Parathyroid adenoma (tissue), 2 donors: ENCODE measurements around the gene PITPNM1.

ENCODE experiments used
- H2AFZ ChIP-seq: fragments of 300-600 bp; sonication (generic); one replicate; pipeline ENCODE4 v1.7.0; 2017; ENCODE audit warnings: antibody characterized with exemption, mild to moderate bottlenecking
- H3K27ac ChIP-seq: fragments of 300-600 bp; sonication (generic); one replicate; pipeline ENCODE4 v1.7.0; 2017
- H3K27me3 ChIP-seq: fragments of 300-600 bp; sonication (generic); one replicate; pipeline ENCODE4 v1.7.0; 2017; ENCODE audit warnings: low read length; ENCODE audit not compliant: control insufficient read depth, insufficient read depth
- H3K36me3 ChIP-seq: fragments of 300-600 bp; sonication (generic); one replicate; pipeline ENCODE4 v1.7.0; 2017; ENCODE audit warnings: low read length; ENCODE audit not compliant: control insufficient read depth, insufficient read depth
- H3K4me1 ChIP-seq: fragments of 300-600 bp; sonication (generic); one replicate; pipeline ENCODE4 v1.7.0; 2017; ENCODE audit warnings: control low read depth
- H3K4me2 ChIP-seq: fragments of 300-600 bp; sonication (generic); one replicate; pipeline ENCODE4 v1.7.0; 2017; ENCODE audit warnings: low read length
- H3K4me3 ChIP-seq: fragments of 300-600 bp; sonication (generic); one replicate; pipeline ENCODE4 v1.7.0; 2017; ENCODE audit warnings: low read depth, low read length
- H3K79me2 ChIP-seq: fragments of 300-600 bp; sonication (generic); one replicate; pipeline ENCODE4 v1.7.0; 2017; ENCODE audit warnings: control low read depth
- H3K9ac ChIP-seq: fragments of 300-600 bp; sonication (generic); one replicate; pipeline ENCODE4 v1.7.0; 2017; ENCODE audit warnings: mild to moderate bottlenecking
- H3K9me3 ChIP-seq: fragments of 300-600 bp; sonication (generic); one replicate; pipeline ENCODE4 v1.7.0; 2017; ENCODE audit warnings: low read length; ENCODE audit not compliant: control insufficient read depth
- CTCF ChIP-seq: fragments of 300-600 bp; sonication (generic); IDR thresholded peaks from one replicate; pipeline ENCODE4 v1.7.0; 2017; ENCODE audit warnings: antibody characterized with exemption, mild to moderate bottlenecking
- donor health status: primary hyperparathyroidism.

The PITPNM1 gene

GRCh38 chr11:67532889-67533288 is 27.7 kb upstream of the PITPNM1 start:
- Histone ChIP-seq H3K4me2 (no peak overlapping the region), H3K4me3 (no peak overlapping the region), H3K36me3 (no peaks in the 10 kb centered on the region), H3K9ac (no peak overlapping the region), H3K79me2 (no peaks in the 10 kb centered on the region), H3K27ac (no peak overlapping the region), H3K9me3 (no peaks in the 10 kb centered on the region), H3K27me3 (no peaks in the 10 kb centered on the region), H3K4me1 (no peaks in the 10 kb centered on the region), H2AFZ (no peak overlapping the region)
- no peak for TF ChIP-seq CTCF

GRCh38 chr11:67530282-67530592 is 25.1 kb upstream of the PITPNM1 start:
- Histone ChIP-seq H3K27ac (no peak overlapping the region), H3K27me3 (no peaks in the 10 kb centered on the region), H3K9me3 (no peaks in the 10 kb centered on the region), H3K4me3 (no peak overlapping the region), H2AFZ (no peak overlapping the region), H3K4me1 (no peaks in the 10 kb centered on the region), H3K79me2 (no peaks in the 10 kb centered on the region), H3K36me3 (no peaks in the 10 kb centered on the region), H3K9ac (no peak overlapping the region), H3K4me2 (no peak overlapping the region)
- no peak for TF ChIP-seq CTCF

- H3K9me3 ChIP-seq: no peaks in the 10 kb centered on the region
- no peak for TF ChIP-seq CTCF
- H3K27ac ChIP-seq: no peak overlapping the region
- H3K9ac ChIP-seq: no peak overlapping the region
- H2AFZ ChIP-seq: no peak overlapping the region
- no peaks in the 10 kb centered on the region for H3K79me2 ChIP-seq
- no peaks in the 10 kb centered on the region for H3K27me3 ChIP-seq
- no peak overlapping the region for H3K4me3 ChIP-seq
- no peak overlapping the region for H3K4me2 ChIP-seq
- H3K36me3 ChIP-seq: no peaks in the 10 kb centered on the region
- H3K4me1 ChIP-seq: no peaks in the 10 kb centered on the region
Measured at GRCh38 chr11:67528376-67528775, 23.2 kb upstream of the PITPNM1 start.

- Histone ChIP-seq H3K27ac (no peak overlapping the region), H3K9ac (no peak overlapping the region), H3K4me2 (no peak overlapping the region), H3K4me1 (no peaks in the 10 kb centered on the region), H3K36me3 (no peaks in the 10 kb centered on the region), H3K4me3 (no peak overlapping the region), H3K27me3 (no peaks in the 10 kb centered on the region), H3K9me3 (no peaks in the 10 kb centered on the region), H3K79me2 (no peaks in the 10 kb centered on the region), H2AFZ (no peak overlapping the region)
- no peak for TF ChIP-seq CTCF
Measured at GRCh38 chr11:67525275-67525976, 20.3 kb upstream of the PITPNM1 start.

- H3K9ac ChIP-seq: no peak overlapping the region
- no peak overlapping the region for H3K4me2 ChIP-seq
- TF ChIP-seq CTCF: no peak
- no peaks in the 10 kb centered on the region for H3K79me2 ChIP-seq
- no peak overlapping the region for H3K27ac ChIP-seq
- H3K9me3 ChIP-seq: no peaks in the 10 kb centered on the region
- H3K4me3 ChIP-seq: no peak overlapping the region
- H2AFZ ChIP-seq: no peak overlapping the region
- H3K4me1 ChIP-seq: no peaks in the 10 kb centered on the region
- no peaks in the 10 kb centered on the region for H3K27me3 ChIP-seq
- H3K36me3 ChIP-seq: no peaks in the 10 kb centered on the region
Measured at GRCh38 chr11:67524480-67524808, 19.3 kb upstream of the PITPNM1 start.
